ENCODE data around the gene PIK3C3.

The PIK3C3 gene

DNA sequence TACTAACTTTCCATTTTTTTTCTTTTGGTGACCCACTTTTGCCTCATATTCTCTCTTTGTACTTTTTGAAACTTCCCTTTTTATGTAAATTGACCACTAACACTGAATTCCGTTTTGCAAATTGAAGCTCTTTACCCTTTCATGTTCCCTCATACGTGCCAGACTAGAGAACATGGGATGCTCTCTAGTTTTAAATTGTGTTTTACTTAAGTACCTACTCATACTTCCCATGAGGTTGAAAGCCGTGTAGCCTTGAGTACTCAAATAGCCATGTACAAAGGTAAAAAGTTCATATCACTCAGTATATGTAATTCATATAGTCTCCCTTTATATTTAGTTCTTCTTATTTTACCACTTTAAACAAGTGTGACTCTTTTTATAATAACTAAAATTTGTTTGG lies 119.7 kb downstream of the PIK3C3 start:
- no peak for TF ChIP-seq CTCF (IDR thresholded peaks at IDR 0.05; ENCODE audit: low read depth, low read length)
- DNase-seq: no peak
- Histone ChIP-seq H3K4me1 (no peaks in the 10 kb centered on the region), H3K9me3 (no peaks in the 10 kb centered on the region), H3K27me3 (no peaks in the 10 kb centered on the region), H3K4me3 (ENCODE audit: low read depth, low read length) (no peak overlapping the region), H3K36me3 (no peaks in the 10 kb centered on the region)

DNA sequence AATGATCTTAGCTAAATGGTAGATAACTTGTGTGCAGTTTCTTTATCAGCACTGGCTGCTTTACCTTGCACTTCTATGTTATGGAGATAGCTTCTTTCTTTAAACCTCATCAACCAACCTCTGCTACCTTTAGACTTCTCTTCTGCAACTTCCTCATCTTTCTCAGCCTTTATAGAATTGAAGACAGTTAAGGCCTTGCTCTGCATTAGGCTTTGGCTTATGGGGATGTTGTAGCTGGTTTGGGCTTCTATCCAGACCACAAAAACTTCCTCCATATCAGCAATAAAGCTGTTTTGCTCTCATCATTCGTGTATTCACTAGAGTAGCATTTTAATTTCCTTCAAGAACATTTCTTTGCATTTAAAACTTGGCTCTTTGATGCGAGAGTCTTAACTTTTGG lies 123.7 kb downstream of the PIK3C3 start:
- H3K27me3 ChIP-seq: no peaks in the 10 kb centered on the region
- H3K9me3 ChIP-seq: no peaks in the 10 kb centered on the region
- H3K36me3 ChIP-seq: no peaks in the 10 kb centered on the region
- H3K4me3 ChIP-seq (ENCODE audit: low read depth, low read length): no peak overlapping the region
- no peaks in the 10 kb centered on the region for H3K4me1 ChIP-seq
- DNase-seq: no peak
- no peak for TF ChIP-seq CTCF (IDR thresholded peaks at IDR 0.05; ENCODE audit: low read depth, low read length)

GRCh38 chr18:42080340-42080739 lies 125.3 kb downstream of the PIK3C3 start:
- H3K9me3 ChIP-seq: no peaks in the 10 kb centered on the region
- H3K4me1 ChIP-seq: no peaks in the 10 kb centered on the region
- no peak for DNase-seq
- TF ChIP-seq CTCF (IDR thresholded peaks at IDR 0.05; ENCODE audit: low read depth, low read length): no peak
- H3K4me3 ChIP-seq (ENCODE audit: low read depth, low read length): no peak overlapping the region
- H3K27me3 ChIP-seq: no peaks in the 10 kb centered on the region
- H3K36me3 ChIP-seq: no peaks in the 10 kb centered on the region

DNA sequence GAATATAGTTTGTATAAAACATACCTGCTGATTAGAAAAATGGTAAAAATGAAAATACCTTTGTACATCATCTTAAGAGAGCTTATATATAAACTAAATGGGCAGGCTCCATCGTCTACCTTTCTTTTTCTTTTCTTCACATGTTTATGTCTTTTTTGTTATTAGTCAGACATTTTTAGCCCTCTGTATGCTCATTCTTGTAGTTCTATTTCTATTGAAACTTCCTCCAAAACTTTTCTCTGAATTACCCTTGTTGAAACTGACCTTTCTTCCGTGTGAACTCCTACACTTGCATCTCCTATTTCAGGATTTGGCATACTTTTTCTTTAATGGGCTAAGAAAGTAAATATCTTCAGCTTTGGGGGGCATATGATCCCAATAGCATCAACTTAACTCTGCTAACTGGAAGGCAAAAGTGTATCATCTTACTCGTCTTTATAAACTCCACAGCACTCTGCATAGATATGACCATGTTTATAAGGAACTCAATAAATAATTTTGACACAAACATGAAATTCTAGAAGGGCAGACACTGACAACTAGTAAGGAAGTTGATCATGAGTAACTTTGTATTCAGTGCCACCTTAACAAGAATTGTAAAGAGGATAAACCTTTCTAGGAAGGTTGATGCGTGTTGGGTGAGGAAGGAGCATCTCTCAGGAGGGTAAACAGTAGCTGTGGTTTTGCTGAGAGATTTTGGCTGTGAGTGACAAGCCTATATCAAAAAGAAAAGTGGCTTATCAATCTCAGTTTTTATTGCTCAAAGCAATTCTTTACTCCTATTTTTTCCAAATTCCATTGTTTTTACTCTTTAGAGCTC lies 127.6 kb downstream of the PIK3C3 start:
- no peaks in the 10 kb centered on the region for H3K4me1 ChIP-seq
- H3K4me3 ChIP-seq (ENCODE audit: low read depth, low read length): no peak overlapping the region
- DNase-seq: no peak
- no peak for TF ChIP-seq CTCF (IDR thresholded peaks at IDR 0.05; ENCODE audit: low read depth, low read length)
- no peaks in the 10 kb centered on the region for H3K27me3 ChIP-seq
- no peaks in the 10 kb centered on the region for H3K36me3 ChIP-seq
- no peaks in the 10 kb centered on the region for H3K9me3 ChIP-seq

DNA sequence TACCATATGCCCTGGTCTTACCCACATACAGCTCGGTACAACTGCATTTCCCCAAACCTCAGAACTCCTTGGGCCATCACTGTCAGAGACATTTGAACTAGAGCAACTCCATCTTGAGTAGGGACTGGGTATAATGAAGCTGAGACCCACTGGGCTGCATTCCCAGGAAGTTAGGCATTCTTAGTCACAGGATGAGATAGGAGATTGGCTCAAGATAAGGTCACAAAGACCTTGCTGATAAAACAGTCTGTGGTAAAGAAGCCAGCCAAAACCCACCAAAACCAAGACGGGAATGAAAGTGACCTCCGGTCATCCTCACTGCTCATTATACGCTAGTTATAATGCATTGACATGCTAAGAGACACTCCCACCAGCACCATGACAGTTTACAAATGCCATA lies 131.3 kb downstream of the PIK3C3 start:
- Histone ChIP-seq H3K36me3 (no peaks in the 10 kb centered on the region), H3K4me3 (ENCODE audit: low read depth, low read length) (no peak overlapping the region), H3K4me1 (no peaks in the 10 kb centered on the region), H3K27me3 (no peaks in the 10 kb centered on the region), H3K9me3 (no peaks in the 10 kb centered on the region)
- TF ChIP-seq CTCF (IDR thresholded peaks at IDR 0.05; ENCODE audit: low read depth, low read length): no peak
- DNase-seq: no peak

GRCh38 chr18:42087235-42087634 lies 132.2 kb downstream of the PIK3C3 start:
- H3K27me3 ChIP-seq: no peaks in the 10 kb centered on the region
- H3K9me3 ChIP-seq: no peaks in the 10 kb centered on the region
- H3K4me1 ChIP-seq: no peaks in the 10 kb centered on the region
- no peak for DNase-seq
- H3K4me3 ChIP-seq (ENCODE audit: low read depth, low read length): no peak overlapping the region
- H3K36me3 ChIP-seq: no peaks in the 10 kb centered on the region
- no peak for TF ChIP-seq CTCF (IDR thresholded peaks at IDR 0.05; ENCODE audit: low read depth, low read length)

All from BE2C (cell line).